Breast epithelium (tissue), 4 donors: ENCODE measurements around the gene NRXN3. TPM values are rescaled to one million over a fixed set of nuclear protein-coding genes. Genes with fewer than 3 reads are reported as not detected.

Experiments used
- DNase-seq, 2 donors: peaks; one replicate each; pipeline ENCODE4 v3.0.0-alpha.2; 2019; ENCODE audit warnings: low spot score in 2 of 2
- H3K27ac ChIP-seq, 2 donors: fragments of 200-600 bp; sonication (generic) in 1 of 2; one replicate each; pipeline ENCODE4 v1.5.1; 2016 to 2019; ENCODE audit warnings: mild to moderate bottlenecking in 1 of 2
- H3K27me3 ChIP-seq, 2 donors: fragments of 200-600 bp; sonication (generic) in 1 of 2; one replicate each; pipeline versions ENCODE4 v1.5.1 to v1.6.0; 2017 to 2019; ENCODE audit warnings: control low read depth in 1 of 2, mild to moderate bottlenecking in 1 of 2
- H3K36me3 ChIP-seq: fragments of 200-600 bp; one replicate; pipeline ENCODE4 v1.5.1; 2019
- H3K4me1 ChIP-seq, 2 donors: fragments of 200-600 bp; sonication (generic); one replicate each; pipeline ENCODE4 v1.5.1; 2016 to 2019; ENCODE audit warnings: control low read depth in 1 of 2
- H3K4me3 ChIP-seq, 3 donors: fragments of 200-600 bp; sonication (generic); 1 replicate in 2 of 3; 2 replicates in 1 of 3; pipeline ENCODE4 v1.5.1; 2016 to 2019; ENCODE audit warnings: mild to moderate bottlenecking in 3 of 3, moderate library complexity in 2 of 3
- H3K9me3 ChIP-seq, 2 donors: fragments of 200-600 bp; sonication (generic) in 1 of 2; one replicate each; pipeline ENCODE4 v1.5.1; 2016 to 2019; ENCODE audit warnings: control low read depth in 1 of 2
- CTCF ChIP-seq, 3 donors: fragments of 450-650 bp; IDR thresholded peaks; one replicate each; pipeline ENCODE4 v1.5.1; 2016 to 2017; ENCODE audit warnings: antibody characterized with exemption in 3 of 3, mild to moderate bottlenecking in 3 of 3, moderate library complexity in 3 of 3
- POLR2A ChIP-seq: fragments of 450-650 bp; IDR thresholded peaks from one replicate; pipeline ENCODE4 v1.6.1; 2016; ENCODE audit warnings: antibody characterized with exemption, mild to moderate bottlenecking, moderate library complexity
- POLR2AphosphoS5 ChIP-seq, 3 donors: sonication (generic); formaldehyde crosslinking; IDR thresholded peaks; one replicate each; pipeline ENCODE4 v1.6.1; 2017; ENCODE audit warnings: antibody characterized with exemption in 3 of 3
- intact Hi-C: fragments of 100-400 bp; cut with DNase I; formaldehyde crosslinking; loops from one replicate; pipeline ENCODE4 v1.15.1; 2023; ENCODE audit warnings: low total_unique reads
- total RNA-seq, 3 donors: library from RNA; depleted of rRNA; stranded (reverse); fragments of >200 nt; gene quantifications; one replicate each; pipeline ENCODE4 v1.1.0, GENCODE V29; 2016

Gene NRXN3
- total RNA-seq, 3 donors from 2014 or later = 2.9 to 3.6 (median 3.5) TPM

- Histone ChIP-seq H3K27me3 (no peaks in the 10 kb centered on the region), H3K27ac (no peak overlapping the region), H3K36me3 (no peaks in the 10 kb centered on the region), H3K4me1 (no peaks in the 10 kb centered on the region), H3K9me3 (no peaks in the 10 kb centered on the region), H3K4me3 (no peak overlapping the region)
- TF ChIP-seq CTCF (IDR thresholded peaks at IDR 0.05) = no peak
- TF ChIP-seq POLR2AphosphoS5 (IDR thresholded peaks at IDR 0.05) = no peak
- no peak for TF ChIP-seq POLR2A
- intact Hi-C loops = no loop called here
- DNase-seq = no peak
Observed at GRCh38 chr14:79363291-79363690, 1193.1 kb downstream of the NRXN3 start.

- no peak overlapping the region for H3K27ac ChIP-seq
- DNase-seq = no peak
- no peaks in the 10 kb centered on the region for H3K9me3 ChIP-seq
- no peaks in the 10 kb centered on the region for H3K36me3 ChIP-seq
- H3K4me3 ChIP-seq = no peak overlapping the region
- H3K27me3 ChIP-seq = no peaks in the 10 kb centered on the region
- no peak for TF ChIP-seq CTCF (IDR thresholded peaks at IDR 0.05)
- no peak for TF ChIP-seq POLR2AphosphoS5 (IDR thresholded peaks at IDR 0.05)
- no peak for TF ChIP-seq POLR2A
- H3K4me1 ChIP-seq = no peaks in the 10 kb centered on the region
- intact Hi-C loops = no loop called here
Observed at GRCh38 chr14:79369359-79370332, 1199.5 kb downstream of the NRXN3 start.

GRCh38 chr14:79370969-79371368, 1200.8 kb downstream of the NRXN3 start:
- Histone ChIP-seq H3K4me3 (no peak overlapping the region), H3K27ac (no peak overlapping the region), H3K9me3 (no peaks in the 10 kb centered on the region), H3K4me1 (no peaks in the 10 kb centered on the region), H3K27me3 (no peaks in the 10 kb centered on the region), H3K36me3 (no peaks in the 10 kb centered on the region)
- intact Hi-C loops = no loop called here
- DNase-seq = no peak
- no peak for TF ChIP-seq CTCF (IDR thresholded peaks at IDR 0.05)
- no peak for TF ChIP-seq POLR2A
- no peak for TF ChIP-seq POLR2AphosphoS5 (IDR thresholded peaks at IDR 0.05)

GRCh38 chr14:79373451-79373850, 1203.3 kb downstream of the NRXN3 start:
- Histone ChIP-seq H3K4me1 (no peaks in the 10 kb centered on the region), H3K36me3 (no peaks in the 10 kb centered on the region), H3K9me3 (no peaks in the 10 kb centered on the region), H3K27ac (no peak overlapping the region), H3K4me3 (no peak overlapping the region), H3K27me3 (no peaks in the 10 kb centered on the region)
- intact Hi-C loops = no loop called here
- TF ChIP-seq POLR2AphosphoS5 (IDR thresholded peaks at IDR 0.05) (no peak), POLR2A (no peak), CTCF (IDR thresholded peaks at IDR 0.05) (no peak)
- DNase-seq = no peak

- no peaks in the 10 kb centered on the region for H3K27me3 ChIP-seq
- H3K27ac ChIP-seq = no peak overlapping the region
- DNase-seq = no peak
- H3K9me3 ChIP-seq = no peaks in the 10 kb centered on the region
- H3K4me1 ChIP-seq = no peaks in the 10 kb centered on the region
- H3K36me3 ChIP-seq = no peaks in the 10 kb centered on the region
- intact Hi-C loops = no loop called here
- no peak for TF ChIP-seq POLR2A
- TF ChIP-seq POLR2AphosphoS5 (IDR thresholded peaks at IDR 0.05) = no peak
- TF ChIP-seq CTCF (IDR thresholded peaks at IDR 0.05) = no peak
- no peak overlapping the region for H3K4me3 ChIP-seq
Observed at GRCh38 chr14:79375356-79375755, 1205.2 kb downstream of the NRXN3 start.
